NCI-H2029 (cell line): ENCODE measurements around the gene FCRL2.
A peak's percentile ranks its signal among the peaks of the same experiment; 100 is the strongest.

Source experiments
- DNase-seq: peaks from one replicate; lab custom pipeline; 2025; lab: John Stamatoyannopoulos, UW

The FCRL2 gene, protein sequence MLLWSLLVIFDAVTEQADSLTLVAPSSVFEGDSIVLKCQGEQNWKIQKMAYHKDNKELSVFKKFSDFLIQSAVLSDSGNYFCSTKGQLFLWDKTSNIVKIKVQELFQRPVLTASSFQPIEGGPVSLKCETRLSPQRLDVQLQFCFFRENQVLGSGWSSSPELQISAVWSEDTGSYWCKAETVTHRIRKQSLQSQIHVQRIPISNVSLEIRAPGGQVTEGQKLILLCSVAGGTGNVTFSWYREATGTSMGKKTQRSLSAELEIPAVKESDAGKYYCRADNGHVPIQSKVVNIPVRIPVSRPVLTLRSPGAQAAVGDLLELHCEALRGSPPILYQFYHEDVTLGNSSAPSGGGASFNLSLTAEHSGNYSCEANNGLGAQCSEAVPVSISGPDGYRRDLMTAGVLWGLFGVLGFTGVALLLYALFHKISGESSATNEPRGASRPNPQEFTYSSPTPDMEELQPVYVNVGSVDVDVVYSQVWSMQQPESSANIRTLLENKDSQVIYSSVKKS

DNA sequence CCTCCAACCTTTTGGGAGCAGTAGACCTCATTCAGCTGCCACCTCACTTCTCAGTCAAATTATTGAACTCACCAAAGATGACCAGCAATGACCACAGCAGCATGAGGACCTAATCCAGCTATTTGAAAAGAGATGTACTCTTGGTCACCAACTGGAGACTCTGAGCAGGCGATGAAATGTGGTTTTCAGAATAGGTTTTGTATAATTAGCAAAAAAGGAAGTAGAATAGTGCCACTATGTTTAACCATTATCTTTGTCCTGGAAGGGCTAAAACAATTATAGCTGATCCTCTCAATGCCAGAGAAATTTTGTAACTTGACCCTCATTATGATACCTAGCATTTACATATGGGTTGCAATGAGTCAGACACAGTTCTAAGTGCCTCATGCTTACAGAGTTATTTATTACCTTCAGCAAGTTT lies at the start of gene FCRL2:
TSS of gene FCRL2 (minus strand) at position 162 of the 421 bp plus-strand sequence. CDS start at position 103, 59 bp downstream.
- DNase-seq, result peak; percentile 50

DNA sequence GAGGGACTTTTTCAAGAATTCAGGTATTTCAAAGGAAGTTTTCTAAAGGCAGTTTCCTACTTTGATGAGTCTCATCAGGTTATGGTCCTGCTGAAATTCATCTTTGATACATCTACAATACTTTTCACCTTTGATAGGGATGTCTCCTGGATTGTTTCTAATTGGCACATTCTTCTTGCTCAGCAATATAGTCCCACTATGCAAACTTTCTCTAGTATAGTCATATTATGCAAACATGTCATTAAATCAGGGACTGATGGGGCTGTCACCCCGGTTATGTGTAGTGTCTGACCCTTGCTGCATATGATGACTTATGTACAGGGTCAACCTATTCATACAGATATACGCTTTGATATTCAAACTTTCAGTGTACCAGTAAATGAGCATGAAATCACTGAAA lies 43.4 kb upstream of the FCRL2 start:
- DNase-seq, result no peak

DNA sequence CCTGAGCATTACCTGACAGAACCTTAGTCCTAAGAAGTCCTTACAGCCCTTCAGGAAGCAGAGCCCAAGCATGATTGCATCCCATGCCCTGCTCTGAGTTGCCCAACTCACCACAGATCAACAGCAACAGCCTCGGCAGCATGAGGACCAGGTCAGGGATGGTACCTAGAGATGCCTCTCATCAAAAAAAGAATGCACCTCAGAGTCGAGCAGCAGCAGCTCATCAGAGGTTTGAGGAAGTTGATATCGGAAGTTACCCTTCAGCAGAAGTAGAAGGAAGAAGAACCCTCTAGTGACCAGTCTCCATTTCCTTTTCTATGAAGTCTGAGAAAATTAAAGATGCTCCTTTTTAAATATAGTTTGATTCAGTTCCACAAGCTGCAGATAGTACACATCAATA lies 43.0 kb upstream of the FCRL2 start, which contains the start of gene FCRL1:
TSS of gene FCRL1 (minus strand) at position 225 of the 400 bp plus-strand sequence. CDS start at position 142, 83 bp downstream.
- DNase-seq, result no peak

DNA sequence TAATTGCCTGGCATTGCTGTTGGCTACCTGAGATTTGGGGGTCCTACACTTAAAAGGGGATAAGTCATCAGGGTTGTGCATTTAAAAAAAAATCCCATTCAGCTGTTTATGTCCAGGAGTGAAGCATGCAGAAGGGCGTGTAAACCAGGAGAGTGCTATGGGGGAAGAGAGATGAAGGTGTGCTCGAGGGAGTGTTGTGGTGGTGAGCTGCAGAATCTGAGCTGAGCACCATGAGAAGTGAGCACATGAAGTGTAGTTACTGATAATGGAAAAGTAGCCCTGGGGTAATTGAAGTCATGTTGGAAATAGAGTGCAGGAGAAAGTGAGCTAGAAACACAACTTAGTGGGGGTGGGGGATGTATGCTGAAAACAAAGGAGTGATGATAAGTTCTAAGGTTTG lies 42.3 kb upstream of the FCRL2 start:
- DNase-seq, result no peak

DNA sequence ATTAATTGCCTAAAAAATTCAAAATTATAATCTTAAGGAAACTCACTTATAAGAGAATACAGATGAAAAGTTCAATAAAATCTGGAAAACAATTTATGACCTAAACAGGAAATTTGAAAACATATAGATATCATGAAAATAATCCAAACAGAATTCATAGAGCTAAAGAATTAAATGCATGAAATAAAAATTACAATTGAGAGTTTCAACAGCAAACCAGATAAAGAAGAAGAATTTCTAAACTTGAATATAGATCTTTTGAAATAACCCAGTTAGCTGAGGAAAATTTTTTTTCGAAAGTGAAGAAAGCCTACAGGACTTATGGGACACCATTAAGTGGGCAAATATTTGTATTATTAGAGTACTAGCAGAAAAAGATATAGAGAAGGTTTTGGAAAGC lies 36.3 kb upstream of the FCRL2 start:
- no peak for DNase-seq

DNA sequence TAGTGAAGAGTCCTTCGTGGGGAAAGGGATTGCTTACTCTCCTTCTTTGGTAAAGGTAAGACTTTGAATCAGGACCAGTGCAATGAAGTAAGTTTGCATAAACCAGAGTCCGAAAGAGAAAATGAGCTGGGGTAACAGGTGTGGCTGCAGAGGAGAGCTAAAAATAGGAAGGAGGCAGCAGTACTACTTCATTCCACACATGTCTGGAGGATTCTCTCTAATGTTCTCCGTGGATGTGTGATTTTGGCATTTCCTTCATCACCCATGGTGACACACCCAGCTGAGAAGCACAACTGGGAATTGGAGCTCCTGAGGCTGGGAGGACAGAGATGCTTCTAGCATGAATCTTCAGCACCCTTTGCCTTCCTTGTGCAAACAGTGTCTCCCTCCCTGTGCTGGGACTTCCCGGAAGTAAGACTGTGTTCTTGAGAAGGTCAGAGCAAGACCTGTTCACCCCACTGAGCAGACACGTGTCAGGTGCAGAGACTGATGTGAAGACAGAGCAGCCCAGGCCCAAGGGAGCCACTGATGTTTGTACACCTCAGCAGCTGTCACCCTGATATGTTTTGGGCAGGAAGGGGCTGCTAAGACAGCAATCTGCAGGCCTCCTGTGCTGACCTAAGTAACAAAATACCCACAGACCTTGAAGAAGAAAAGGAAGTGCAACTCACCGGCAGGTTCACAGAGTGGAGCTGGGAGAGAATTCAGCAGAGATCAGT lies 29.7 kb upstream of the FCRL2 start:
- DNase-seq, result no peak

DNA sequence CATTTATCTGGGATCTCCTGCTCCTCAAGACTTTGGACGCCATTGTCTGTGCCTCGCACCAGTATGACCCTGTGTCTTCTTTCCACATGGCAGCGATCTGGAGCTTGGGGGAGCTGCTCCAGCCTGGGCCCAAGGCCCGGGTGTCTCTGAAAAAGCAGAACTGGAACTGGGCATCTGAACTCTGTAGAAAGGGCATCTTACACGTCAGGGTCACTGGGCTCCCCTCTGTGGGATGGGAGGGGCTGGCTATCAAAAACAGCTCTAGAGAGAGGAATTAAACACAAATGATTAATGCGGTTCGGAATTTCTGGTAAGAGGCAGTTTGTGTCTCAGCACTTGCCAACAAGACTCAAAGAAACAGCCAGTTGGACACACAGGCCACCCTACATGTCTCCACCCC lies 26.9 kb upstream of the FCRL2 start:
- DNase-seq, result no peak

DNA sequence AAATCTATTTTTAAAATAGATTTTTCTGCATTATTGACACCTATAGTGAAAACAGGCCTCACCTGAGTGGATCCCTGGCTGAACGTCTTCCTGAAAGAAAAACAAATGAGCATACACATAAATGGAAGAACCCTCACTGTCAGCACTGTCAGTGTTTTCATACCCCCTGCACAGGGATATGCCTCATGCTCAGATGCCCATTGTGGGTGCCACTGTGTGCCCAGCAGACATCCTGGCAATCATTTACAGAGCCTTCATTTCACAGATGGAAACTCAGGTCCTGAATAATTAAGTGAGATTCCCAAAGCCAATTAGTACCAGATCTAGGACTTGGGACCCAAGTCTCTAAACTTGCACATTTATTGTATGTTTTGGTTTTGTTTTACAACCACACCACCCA lies 23.1 kb upstream of the FCRL2 start:
- DNase-seq, result no peak

DNA sequence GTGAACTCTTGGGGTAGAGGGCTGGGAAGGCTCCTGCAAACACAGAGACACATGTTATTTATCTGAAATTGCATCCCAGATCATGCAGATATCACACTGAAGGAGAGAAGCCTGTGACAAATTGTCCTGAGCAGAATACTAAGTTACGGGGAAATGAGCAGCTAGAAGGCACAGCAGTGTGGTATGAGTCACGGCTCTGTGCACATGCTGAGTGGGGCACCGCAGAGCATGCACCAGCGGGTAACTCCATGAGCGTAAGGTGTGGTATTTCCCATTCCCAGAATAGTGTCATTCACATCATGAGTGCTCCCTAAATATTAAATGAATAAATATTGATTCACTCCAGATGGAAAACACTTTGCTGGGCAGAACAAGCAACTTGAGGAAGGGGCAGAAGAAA lies 21.3 kb upstream of the FCRL2 start:
- peak; percentile 26 for DNase-seq

DNA sequence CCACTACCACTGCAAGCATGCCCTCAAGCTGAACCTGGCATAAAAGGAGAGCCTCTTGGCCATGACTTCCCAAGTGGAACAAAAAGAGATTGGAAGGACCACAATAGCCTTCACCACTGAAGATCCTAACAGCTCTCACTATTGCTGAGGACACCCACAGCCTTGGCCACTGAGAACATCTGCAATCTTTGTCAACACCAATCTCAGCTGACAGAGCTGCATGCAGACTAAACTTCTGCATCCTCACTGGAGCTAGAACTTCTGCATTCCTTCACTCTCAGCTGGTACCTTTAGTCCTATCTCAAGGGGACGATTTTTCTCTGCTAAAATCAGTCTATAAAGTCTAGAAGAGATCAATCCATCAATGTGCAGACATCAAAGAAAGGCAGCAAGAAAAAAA lies 8.3 kb upstream of the FCRL2 start:
- no peak for DNase-seq

DNA sequence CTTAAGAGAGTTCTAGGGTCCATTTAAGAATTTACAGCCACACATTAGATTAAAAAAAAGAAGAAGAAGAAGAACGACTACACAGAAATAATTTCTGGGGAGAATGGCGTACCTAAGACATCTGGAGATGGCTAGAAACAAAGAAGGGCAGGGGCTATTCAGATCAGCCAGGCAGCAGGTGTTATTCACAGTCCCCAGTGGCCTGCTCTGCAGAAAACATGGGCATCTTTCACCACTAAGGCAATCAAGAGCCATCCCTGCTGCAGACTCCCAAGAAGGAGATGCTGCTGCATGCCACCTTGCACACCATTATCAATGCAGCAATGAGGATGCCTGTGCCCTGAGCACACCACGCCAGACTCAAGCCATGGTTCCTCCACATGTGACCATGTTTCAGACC lies 7.9 kb upstream of the FCRL2 start:
- no peak for DNase-seq

DNA sequence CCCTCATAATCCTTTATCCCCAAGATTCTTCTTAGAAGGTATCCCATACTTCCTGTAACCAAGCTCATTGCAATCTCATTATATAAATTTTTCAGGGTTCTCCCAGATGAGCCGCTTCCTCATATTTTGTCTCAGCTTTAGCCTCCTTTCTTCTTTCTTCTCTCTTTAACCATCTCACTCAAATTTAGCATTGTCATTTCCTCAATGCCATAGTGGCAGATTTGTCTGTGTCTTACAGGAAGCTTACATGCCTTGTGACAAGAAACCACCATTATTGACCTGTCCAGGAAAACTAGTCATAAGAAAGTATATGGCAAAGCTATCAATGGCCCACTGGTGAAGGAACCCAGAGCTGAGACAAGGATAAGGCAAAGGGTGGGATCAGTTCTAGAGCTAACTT lies 6.0 kb upstream of the FCRL2 start:
- DNase-seq, result no peak

DNA sequence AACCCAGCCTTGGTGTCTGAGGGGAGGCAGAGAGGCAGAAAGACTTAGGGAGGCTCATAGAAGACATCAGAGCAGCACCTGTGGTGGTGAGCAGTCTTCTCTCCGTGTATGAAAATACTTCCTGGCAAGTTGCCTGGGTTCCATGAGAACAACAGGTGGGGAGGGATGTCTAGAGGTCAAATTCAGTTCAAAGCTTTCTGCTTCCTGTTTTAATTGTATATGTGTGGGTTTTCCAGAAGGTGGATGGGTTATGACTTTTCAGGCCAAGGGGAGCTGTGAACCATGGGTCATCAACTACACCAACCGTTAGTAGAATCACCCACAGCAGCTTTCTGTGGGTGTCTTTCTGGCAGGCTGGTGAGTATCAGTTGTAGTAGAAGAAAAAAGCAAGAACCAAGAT lies 4.1 kb upstream of the FCRL2 start:
- peak; percentile 54 for DNase-seq

DNA sequence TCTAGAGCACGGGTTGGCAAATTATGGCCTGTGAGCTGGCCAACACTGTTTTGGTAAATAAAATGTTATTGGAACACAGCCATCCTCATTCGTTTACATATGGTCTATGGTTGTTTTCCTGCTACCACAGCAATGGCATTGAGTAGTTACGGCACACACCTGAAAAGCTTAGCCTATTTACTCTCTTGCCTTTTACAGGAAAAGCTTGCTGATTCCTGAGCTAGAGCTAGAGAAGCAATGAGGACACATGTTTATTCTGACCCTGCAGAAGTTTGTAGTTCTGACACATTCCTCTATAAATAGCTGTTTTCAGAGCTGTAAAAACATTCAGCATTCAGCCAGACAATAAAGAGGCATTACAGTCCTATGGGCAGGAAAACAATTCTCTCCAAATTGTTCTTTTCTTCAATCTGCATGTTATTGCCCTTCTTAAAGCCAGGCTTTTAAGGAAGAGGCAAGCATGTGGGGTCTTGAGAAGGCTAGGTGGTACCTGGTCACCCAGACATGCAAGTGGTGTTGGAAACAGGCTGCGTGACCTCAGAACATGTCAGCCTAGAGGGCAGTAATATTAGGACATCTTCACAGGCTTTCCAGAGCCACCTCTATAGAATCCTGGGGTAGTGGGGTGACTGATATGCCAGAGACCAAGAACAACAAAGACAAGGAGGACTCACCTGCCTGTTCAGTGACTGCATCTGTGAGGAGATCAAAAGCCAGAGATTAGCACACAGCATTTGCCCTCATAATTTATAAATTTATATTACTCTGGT lies 1.6 kb downstream of the FCRL2 start:
- peak; percentile 74 for DNase-seq

DNA sequence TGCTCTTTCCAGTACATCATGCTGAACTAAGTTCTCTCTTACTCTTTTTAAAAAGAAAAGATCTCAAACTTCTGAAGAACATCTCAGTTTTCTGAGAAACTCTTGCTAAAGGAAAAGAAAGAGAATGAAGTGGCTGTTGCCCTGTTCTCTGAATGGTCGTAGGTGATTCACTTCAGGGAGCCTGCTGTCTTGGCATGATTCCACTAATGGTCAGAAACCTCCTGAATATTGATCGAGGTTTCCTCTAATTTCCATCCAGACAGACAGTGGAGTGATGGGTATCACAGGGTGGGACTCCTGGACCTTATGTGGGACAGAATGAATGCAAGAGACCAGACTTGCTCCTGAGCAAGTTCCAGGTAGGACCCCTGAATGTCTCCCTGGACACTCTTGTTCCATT lies 2.5 kb downstream of the FCRL2 start:
- peak; percentile 5 for DNase-seq

DNA sequence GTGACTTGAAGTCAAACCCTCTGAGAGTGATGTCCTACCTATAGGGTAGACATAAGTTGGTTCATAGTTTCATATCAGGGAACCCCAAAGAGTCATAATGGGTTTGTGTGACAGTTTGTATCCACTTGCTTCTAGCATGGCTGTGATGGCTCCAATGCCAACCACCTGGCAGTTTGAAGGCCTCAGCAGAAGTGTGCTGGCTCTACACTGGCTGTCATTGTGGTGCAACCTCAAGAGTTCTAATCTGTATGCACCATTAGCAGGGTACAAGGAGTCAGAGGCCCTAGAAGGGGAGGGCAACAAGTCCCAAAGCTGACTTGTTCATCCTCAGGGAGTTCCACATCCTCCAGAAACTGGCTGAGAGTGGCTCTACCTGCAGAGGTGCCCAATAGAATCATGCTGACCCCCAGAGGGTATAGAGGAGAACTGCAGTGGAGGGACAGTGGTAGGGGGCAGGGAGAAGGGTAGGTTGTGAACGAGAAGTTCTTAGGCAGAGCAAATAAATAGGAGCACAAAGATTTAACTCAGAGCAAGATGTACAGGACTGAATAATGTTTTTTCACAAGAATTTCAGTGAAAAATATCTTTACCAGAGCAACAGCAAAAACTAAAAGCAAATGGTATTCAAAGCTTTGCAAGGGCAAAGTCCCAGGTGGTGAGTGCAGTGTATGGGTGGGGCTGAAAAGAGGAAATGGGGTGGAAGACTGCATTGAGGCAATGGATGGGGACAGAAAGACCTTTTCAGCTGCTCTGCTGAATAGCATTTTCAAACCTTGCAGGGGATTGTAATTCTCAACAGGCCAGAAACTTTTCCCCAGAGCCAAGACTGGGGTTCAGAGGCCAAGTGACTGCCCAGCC lies 3.2 kb downstream of the FCRL2 start:
- peak; percentile 4 for DNase-seq

DNA sequence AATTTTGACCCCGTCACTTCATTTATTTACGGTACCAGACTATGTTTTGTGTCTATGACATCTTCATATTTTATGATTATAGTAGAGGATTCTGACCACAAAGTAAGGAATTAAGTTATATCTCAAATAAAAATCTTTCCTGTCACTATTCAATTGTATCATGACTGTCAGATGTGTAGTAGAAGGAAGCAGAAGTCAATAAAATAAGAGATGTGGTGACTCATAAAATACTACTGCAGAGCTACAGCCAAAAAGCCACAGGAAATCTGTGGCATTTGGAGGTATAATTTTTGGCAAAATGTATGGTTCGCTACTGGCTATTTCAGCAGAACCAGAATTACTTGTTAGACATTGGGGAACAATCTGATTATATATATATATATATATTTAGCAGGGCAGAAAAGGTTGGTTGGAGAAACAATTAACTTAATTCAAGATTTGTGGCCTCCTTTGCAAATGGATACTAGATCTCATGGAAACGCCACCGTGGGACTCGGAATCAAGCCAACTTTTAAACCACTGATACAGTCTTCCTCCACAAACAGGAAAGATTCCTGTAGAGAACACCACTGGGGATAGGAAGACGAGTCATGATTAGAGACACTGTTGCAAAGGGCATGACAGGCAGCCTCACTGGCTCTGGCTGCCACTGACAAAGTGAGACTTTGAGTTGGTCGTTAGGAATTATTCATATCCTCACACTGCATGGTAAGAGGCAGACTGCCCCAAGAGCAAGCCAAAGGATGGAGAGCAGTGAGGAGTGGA lies 5.1 kb downstream of the FCRL2 start:
- DNase-seq, result no peak

DNA sequence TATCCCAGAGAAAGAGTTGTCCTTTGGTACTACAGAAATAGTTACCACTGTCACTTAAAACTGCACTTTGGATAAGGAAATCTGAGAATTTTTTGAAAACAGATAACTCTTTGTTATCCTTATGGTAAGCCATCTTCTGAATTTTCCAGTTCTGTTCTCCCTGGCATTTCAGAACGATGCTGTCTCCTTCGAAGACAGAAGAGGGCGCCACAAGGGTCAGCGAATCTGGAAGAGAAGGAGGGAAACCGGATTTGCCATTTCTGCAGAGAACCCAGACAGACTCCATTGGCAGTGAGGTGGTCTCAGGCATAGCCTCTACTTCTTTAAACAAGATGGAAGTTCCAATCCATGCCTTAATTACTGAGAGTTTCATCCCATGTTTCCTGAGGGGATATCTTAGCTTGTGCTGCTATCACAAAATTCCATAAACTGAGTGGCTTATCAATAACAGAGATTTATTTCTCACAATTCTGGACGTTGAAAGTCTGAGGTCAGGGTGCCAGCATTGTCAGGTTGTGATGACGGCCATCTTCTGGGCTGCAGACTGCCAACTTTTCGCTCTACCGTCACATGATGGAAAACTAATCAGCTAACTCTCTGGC lies 6.4 kb downstream of the FCRL2 start:
- no peak for DNase-seq

DNA sequence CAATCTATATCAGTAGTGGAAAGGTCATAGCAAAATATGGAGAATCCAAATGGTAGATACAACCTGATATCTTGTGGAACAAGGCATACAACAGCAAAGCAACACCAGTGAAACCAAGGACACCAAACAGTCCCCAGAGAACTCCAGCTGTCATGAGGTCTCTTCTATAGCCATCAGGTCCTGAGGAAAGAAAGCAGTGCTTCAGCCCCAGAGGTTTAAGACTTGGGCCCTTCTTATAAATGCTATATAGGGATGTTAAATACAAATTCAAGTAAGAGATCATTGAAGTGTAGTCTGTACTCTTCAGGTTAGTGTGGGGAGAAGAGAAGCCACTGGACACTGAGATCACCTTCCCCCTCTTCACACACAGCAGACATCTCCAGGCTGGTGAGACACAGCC lies 10.1 kb downstream of the FCRL2 start:
- DNase-seq, result no peak

DNA sequence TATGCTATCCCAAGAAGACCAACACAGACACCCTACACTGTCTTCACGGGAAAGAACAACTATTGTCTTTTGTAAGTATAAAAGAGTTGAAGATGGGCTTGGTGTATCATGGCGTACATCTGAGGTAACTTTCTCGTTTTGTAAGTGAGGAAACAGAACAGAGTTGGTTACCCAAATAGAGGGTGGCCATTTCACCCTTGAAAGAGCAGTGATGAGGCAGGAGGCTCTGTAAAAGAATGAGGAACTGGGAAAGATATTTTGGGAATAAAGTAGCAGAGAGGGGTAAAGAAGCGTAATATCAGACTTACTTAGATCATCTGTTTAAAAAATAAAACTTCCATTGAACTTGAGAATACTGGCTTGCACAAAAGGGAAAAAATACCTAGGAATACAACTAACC lies 18.9 kb downstream of the FCRL2 start:
- no peak for DNase-seq
